HG03558 (cell line): Measurements from ENCODE around the gene MCM7.
A peak's percentile ranks its signal among the peaks of the same experiment; 100 is the strongest.
"Not testable (repeated sequence)": the region's sequence is repeated elsewhere in the genome, so short reads cannot be mapped to it uniquely, and the experiment has no call there.

Source experiments
- ATAC-seq: cut with Tn5 transposase; IDR thresholded peaks from one replicate; pipeline ENCODE4 v1.9.1; 2021; ENCODE audit warnings: moderate number of reproducible peaks; ENCODE audit not compliant: unreplicated experiment; ENCODE audit errors: extremely low read depth

MCM7 gene

DNA sequence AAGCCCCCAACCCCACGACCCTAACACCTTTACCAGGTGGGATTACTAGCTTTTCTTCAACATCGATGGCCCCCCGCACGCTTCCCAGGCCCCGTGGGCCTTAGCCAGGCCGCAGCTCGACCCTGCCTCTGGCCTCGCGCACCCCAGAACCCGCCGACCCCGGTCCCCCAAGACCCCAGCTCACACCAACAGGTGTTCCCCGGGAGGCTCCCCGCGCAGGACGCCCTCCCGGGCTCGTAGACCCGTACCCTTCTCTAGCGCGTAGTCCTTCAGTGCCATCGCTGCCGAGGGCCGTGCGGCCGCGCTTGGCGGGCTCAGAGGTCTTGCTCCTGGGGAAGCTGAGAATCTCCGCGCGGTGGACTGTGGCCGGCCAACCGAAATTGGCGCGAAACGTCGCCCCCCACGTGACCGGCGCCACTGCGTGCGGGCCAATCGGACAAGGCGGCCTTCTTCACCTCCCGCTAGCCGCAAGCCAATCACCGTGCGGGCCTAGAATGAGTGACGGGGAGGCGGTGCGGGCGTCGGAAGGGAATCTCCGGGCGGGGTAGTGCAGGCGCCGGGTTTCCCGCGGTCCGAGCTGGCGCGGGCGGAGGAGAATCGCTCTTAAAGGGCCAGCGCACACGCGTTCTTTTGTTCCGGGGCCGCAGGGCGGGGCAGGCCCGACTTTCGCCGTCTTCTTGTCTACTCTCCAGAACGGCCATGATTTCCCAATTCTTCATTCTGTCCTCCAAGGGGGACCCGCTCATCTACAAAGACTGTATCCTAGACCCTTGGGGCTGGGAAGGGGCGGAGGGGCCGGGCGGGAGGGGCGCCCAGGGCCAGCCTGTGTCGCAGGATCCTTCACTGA, at the start of gene MCM7, which contains the start of gene AP4M1:
MCM7 (minus strand) TSS at position 382 of the 847 bp plus-strand sequence; CDS start at position 279, 103 bp downstream.
AP4M1 (plus strand) TSS at position 628 of the 847 bp plus-strand sequence; CDS start at position 700, 72 bp downstream.
- peak; percentile 50 for ATAC-seq

DNA sequence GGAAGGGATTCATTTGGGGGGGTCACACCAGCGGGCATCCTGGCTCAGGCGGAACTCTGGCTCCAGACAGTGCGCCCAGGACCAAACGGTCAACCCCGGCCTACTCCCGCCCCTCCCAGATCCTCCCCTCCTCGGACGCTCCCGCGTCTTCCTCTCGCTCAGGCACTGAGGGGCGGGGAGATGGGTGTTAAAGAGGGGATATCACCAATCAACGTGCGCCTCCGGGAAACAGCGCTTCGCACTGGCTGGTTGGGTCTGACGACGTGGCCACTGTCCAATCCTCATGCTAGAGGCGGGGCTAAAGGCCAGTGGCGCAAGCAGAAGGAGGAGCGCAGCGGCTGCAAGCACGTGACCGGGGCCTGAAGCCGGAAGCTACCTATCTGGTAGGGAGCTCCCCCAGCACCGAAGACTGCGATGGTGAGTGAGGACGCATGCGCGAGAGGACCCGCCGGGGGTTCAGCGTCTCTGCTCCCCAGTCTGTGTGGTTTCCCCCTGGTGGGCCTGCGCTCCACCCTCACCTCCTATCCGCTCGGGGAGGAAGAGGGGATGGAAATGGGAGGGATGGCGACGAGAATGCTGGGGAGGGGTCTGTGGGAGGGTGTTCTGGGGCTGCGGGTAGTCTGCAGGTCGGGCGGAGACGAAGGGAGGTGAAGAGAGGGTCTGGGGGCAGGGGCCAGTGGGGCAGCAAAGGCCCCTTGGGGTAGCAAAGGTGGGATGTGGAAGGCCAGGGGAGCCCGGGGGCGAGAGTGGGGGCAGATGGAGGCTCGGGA, 47.5 kb upstream of the MCM7 start, which contains the start of gene LAMTOR4:
LAMTOR4 (plus strand) TSS at position 360 of the 770 bp plus-strand sequence; CDS start at position 415, 55 bp downstream.
- ATAC-seq = peak; percentile 98

DNA sequence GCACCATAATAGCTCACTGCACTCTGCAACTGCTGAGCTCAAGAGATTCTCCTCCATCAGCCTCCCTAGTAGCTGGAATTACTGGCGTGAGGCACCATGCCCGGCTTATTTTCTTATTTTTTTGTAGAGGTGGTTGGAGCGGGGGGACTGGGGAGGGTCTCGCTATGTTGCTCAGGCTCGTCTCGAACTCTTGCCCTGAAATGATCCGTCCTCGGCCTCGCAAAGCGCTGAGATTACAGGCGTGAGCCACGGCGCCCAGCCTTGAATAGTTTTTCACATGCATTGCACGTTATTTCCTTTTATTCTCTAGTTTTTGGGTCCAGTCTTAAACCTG, 47.0 kb upstream of the MCM7 start:
- ATAC-seq = no peak

DNA sequence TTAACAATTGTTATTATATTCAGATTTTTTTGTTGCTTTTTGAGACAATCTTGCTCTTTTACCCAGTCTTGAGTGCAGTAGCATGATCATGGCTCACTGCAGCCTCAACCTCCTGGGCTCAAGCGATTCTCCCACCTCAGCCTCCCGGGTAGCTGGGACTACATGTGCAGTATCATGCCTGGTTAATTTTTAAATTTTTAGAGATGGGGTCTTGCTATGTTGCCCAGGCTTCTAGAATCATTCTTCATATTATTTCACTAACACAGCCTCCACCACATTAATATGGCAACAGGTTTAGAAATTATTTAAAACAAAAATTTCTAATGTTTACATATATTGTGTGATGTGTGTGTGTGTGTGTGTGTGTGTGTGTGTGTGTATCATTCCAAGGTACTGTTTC, 46.1 kb upstream of the MCM7 start:
- no peak for ATAC-seq

DNA sequence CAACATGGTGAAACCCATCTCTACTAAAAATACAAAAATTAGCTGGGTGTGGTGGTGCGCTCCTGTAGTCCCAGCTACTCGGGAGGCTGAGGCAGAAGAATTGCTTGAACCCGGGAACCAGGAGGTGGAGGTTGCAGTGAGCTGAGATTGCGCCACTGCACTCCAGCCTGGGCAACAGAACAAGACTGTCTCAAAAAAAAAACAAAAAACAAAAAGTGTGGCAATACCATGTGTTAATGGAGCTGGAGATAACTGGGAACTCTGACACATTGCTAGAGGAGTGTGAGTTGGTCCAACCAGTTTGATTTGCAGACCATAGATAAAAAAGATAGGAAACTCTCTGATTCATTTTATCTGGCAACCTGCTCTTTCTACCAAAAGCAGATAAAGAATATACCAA, 45.2 kb upstream of the MCM7 start:
- not testable (repeated sequence) for ATAC-seq

DNA sequence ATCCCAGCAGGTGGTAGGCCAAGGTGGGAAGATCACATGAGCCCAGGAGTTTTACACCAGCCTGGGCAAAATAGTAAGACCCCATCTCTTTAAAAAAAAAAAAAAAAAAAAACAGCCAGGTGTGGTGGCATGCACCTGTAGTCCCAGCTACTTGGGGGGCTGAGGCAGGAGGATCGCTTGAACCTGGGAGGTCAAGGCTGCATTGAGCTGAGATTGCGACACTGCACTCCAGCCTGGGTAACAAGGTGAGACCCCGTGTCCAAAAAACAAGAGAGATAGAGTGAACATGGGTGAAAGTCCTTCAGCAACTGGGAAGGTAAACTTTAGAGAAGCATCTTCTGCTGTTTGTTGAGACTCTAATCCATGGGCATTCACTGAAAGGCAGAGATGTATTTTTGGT, 41.3 kb upstream of the MCM7 start:
- ATAC-seq = no peak

DNA sequence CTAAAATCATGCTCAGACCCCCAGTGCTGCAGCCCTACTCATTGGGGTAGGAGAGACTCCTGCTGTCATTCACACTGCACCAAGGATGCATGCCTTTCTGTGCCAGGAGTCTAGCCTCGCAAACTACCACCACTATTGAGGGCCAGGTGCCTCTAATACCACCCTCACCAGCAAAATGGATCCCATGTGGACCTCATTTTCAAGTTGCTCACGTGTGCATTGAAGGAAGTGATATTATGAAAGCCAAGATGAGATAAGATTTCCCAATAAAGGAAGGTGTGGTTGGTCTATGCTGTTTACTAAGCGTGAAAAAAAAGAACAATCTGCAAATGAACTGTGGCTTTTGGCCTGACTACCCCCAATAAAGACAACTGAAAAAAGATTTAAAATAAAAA, 40.4 kb upstream of the MCM7 start:
- ATAC-seq = no peak

DNA sequence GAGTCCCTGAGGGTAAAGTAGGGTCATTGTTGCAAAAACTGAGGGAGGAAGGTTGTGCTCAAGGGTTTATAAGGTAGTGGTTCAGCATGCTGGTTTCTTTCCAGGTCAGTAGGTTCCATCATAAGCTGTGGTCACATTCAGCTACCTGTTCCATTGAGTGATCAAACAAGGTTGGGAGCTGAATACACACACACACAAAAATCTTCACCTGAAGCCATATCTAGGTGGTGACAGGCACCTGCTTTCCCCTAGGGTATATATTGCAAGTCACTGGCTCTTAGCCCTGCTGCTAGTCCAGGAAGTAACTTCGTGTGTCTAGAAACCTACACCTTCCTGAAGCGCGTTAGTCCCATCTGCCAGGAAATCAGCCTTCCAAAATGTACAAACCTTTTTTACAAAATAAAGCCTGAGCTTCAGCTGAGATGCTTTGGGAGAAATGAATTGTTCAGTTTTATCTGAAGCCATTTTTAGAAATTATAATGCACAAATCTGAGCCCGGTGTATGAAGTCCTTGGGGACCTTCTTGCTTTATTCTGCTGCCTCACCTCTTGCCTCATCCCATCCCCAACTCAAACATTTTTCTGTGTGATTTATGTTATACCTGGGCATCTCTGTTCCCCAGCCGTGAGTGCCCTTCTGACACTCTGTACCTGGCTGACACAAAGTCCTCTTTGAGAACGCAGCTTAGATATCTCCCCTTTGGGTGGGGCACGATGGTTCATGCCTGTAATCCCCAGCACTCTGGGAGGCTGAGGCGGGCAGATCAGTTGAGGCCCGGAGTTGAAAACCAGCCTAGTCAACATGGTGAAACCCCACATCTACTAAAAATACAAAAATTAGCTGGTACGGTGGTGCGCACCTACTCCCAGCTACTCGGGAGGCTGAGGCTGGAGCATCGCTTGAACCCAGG, 36.9 kb upstream of the MCM7 start:
- ATAC-seq = no peak

DNA sequence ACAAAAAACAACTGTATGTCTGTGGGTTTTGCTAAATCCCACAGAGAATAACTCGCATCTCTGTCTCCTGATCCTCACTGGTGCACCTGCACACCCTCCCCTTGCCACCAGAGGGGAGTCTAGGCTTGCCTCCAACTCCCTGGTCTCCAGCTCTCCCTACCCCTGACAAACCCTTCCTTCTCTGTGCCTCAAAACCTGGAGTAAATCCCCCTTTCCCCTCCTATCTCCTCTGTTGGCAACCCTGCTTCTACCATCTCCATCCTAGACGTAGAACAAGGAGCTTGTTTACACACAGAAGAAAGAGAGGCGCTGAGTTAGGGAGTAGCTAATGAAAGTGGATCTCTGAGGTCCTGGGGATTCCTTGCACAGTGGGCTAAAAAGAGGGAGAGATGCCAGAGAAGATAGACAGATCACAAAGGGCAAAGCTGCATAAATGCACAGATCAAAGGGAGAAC, 31.5 kb upstream of the MCM7 start:
- peak; percentile 70 for ATAC-seq

DNA sequence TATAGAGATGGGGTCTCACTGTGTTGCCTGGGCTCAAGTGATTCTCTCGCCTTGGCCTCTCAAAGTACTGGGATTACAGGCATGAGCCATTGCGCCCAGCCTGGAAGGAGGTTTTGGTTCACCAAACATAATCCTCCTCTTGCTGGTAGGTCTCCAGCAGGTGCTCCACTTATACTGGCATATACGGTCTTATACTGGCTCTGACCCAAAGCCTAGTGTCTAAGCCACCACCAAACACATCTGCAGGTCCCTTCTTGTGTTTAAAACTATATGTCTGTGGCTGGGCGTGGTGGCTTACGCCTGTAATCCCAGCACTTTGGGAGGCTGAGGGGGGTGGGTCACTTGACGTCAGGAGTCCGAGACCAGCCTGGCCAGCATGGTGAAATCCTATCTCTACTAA, 30.9 kb upstream of the MCM7 start:
- no peak for ATAC-seq

DNA sequence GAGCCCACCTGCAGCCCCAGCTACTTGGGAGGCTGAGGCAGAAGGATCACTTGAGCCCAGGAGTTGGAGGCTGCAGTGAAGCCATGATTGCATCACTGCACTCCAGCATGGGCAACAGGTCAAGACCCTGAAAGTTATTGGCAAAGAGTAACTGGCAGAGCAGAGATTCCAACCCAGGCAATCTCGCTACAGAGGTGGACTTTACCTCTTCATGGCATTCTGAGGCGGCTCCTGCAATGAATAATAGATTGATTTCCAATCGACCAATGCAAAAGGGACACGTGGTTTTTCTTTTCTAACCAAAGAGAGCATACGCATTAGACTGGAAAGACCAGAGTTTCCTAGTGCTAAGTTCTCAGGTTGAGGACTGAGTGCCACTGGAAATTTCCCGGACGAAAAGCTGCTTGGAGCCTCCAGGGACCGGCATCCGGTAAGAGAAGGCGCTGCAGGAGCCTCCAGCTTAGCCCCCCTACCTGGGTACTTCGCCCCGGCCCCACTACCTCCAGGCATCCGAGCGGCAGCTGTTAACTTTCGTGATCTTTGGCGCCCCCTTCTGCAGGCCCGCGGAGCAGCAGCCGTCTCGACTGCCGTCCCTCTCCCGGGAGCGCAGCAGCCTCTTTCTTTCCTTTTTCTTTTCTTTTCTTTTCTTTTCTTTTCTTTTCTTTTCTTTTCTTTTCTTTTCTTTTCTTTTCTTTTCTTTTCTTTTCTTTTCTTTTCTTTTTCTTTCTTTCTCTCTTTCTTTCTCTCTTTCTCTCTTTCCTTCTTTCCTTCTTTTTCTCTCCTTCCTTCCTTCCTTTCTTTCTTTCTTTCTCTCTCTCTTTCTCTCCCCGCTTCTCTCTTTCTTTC, 29.6 kb upstream of the MCM7 start:
- no peak for ATAC-seq

DNA sequence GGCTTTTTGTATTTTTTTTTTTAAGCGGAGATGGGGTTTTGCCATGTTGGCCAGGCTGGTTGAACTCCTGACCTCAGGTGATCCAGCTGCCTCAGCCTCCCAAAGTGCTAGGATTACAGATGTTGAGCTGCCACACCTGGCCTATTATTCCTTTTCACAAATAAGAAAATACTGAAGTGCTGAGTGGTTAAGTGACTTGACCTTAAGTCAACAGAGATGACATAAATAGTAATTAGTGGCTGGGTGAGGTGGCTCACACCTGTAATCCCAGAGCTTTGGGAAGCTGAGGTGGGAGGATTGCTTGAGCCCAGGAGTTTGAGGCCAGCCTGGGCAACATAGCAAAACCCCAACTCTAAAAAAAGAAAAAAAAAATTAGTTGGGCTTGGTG, 29.0 kb upstream of the MCM7 start:
- ATAC-seq = not testable (repeated sequence)

DNA sequence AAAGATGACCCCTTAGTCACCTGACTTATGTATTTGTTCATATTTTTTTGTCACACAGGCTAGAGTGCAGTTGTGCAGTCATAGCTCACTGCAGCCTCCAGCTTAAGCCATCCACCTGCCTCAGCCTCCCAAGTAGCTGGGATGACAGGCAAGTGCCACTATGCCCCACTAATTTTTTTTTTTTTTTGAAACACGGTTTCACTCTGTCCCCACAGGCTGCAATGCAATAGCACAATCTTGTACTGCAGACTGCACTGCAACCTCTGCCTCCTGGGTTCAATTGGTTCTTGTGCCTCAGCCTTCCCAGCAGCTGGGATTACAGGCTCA, 27.4 kb upstream of the MCM7 start:
- no peak for ATAC-seq

DNA sequence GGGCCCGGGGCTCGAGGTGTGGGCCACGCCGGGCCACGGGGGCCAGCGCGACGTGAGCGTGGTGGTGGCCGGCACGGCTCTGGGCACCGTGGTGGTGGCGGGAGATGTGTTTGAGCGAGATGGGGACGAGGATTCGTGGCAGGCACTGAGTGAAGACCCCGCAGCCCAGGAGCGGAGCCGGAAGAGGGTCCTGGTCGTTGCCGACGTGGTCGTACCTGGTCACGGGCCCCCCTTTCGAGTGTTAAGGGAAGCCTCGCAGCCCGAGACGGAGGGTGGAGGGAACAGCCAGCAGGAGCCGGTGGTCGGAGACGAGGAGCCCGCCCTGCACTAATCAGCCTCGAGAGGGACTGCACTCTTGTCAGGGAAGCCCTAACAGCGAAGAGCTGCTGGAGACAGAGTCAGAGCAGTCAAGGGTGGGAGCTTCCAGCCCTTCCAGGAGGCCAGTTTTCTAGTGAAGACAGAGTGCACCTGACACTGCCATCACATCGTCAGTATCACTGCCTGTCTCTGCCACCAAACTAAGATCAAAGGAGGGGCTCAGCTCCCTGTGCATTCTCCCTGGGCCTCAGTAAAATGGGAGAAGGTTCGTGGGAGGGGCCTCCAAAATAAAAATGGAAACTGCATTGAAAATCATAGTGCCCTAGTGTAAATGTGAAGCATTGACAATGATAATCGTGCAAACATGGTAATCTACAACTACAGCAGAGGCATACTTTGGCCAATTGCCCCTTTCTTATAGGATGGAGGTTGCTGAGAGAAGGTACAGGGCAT, 26.9 kb upstream of the MCM7 start:
- ATAC-seq = no peak

DNA sequence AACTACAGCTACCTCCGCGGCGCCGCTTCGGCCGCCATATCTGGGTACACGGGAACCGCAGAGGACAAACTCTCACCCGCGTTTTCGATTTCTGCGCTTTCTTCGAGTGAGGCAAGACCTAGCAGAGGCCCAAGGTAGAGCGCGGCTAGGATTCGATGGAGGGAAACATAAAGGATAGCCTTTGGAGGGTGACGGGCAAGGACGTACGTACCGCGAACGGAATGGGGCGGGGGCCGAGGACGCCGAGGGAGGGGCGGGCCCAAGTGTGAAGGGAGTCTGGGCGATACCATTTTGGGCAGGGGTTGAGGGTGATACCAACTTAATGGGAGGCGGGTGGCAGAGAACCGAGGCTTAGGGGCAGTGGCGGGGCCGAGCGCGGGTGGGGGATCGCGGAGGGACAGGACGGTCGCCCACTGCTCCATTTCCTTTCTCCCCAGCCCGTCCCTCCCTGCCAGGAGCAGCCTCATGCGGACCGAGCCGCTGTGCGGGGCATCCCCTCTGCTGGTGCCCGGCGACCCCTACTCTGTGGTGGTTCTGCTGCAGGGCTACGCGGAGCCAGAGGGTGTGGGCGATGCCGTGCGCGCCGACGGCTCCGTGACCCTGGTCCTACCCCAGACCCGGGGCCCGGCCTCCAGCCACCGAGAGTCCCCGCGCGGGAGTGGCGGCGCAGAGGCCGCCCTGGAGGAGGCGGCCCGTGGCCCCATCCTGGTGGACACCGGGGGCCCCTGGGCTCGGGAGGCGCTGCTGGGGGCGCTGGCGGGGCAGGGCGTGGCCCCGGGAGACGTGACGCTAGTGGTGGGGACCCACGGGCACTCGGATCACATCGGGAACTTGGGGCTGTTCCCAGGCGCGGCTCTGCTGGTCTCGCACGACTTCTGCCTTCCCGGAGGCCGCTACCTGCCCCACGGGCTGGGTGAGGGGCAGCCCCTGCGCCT, 26.0 kb upstream of the MCM7 start, which contains the start of gene MBLAC1:
MBLAC1 (plus strand) TSS at position 37 of the 935 bp plus-strand sequence; CDS start at position 466, 429 bp downstream.
- no peak for ATAC-seq

DNA sequence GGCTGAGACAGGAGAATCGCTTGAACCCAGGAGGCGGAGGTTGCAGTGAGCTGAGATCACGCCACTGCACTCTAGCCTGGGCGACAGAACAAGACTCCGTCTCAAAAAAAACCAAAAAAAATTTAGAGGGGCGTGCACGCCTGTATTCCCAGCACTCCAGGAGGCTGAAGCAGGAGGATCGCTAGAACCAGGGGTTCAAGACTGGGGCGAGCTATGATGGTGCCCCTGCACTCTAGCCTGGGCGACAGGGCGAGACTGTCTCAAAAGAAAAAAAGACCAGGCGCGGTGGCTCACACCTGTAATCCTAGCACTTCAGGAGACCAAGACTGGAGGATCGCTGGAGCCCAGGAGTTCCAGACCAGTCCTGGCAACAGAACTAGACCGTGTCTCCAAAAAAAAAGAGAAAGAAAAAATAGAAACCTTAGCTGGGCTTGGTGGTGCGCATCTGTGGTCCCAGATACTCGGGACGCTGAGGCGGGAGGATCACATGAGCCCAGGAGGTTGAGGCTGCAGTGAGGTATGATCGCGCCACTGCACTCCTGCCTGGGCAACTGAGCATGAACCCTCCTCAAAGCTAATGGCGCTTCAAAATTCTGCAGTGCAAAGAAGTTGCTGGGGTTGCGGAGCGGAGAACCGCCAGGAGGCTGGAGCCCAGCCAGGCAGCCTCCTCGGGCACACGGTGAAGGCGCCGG, 25.2 kb upstream of the MCM7 start:
- no peak for ATAC-seq
